Measurements from ENCODE around the gene ZBTB39.

The ZBTB39 gene

DNA sequence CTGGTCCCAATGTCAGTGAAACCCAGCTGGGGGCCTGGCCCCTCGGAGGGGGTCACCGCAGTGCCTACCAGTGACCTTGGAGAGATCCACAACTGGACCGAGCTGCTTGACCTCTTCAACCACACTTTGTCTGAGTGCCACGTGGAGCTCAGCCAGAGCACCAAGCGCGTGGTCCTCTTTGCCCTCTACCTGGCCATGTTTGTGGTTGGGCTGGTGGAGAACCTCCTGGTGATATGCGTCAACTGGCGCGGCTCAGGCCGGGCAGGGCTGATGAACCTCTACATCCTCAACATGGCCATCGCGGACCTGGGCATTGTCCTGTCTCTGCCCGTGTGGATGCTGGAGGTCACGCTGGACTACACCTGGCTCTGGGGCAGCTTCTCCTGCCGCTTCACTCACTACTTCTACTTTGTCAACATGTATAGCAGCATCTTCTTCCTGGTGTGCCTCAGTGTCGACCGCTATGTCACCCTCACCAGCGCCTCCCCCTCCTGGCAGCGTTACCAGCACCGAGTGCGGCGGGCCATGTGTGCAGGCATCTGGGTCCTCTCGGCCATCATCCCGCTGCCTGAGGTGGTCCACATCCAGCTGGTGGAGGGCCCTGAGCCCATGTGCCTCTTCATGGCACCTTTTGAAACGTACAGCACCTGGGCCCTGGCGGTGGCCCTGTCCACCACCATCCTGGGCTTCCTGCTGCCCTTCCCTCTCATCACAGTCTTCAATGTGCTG is 11.0 kb downstream of the ZBTB39 start:
- TF ChIP-seq, protein P1, sequence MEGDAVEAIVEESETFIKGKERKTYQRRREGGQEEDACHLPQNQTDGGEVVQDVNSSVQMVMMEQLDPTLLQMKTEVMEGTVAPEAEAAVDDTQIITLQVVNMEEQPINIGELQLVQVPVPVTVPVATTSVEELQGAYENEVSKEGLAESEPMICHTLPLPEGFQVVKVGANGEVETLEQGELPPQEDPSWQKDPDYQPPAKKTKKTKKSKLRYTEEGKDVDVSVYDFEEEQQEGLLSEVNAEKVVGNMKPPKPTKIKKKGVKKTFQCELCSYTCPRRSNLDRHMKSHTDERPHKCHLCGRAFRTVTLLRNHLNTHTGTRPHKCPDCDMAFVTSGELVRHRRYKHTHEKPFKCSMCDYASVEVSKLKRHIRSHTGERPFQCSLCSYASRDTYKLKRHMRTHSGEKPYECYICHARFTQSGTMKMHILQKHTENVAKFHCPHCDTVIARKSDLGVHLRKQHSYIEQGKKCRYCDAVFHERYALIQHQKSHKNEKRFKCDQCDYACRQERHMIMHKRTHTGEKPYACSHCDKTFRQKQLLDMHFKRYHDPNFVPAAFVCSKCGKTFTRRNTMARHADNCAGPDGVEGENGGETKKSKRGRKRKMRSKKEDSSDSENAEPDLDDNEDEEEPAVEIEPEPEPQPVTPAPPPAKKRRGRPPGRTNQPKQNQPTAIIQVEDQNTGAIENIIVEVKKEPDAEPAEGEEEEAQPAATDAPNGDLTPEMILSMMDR (IDR thresholded peaks at IDR 0.05) = no peak

- TF ChIP-seq, protein P1 (IDR thresholded peaks at IDR 0.05) = no peak
Measured at GRCh38 chr12:56994231-56994746, 12.1 kb downstream of the ZBTB39 start.

DNA sequence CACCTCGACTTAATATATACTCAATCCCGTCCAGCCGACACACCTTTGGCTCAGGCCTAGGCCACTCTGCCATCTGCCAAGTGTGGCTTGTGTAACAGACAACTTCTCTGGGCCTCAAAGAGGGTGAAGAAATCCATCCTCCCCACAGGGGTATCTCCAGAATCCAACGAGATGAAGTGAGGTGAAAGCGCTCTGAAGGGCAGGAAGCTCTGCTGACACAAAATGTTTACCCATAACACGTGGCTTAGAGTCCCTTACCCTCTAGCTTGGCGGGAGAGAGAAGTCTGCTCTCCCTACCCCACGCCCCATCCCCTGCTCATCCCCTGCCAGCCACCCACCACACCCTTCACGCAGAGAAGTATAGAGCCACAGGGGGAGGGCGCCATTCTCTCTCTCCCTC is 13.0 kb downstream of the ZBTB39 start:
- TF ChIP-seq, protein P1 (IDR thresholded peaks at IDR 0.05) = no peak

GRCh38 chr12:56991319-56992246 is 14.8 kb downstream of the ZBTB39 start:
- TF ChIP-seq, protein P1 (IDR thresholded peaks at IDR 0.05) = no peak

DNA sequence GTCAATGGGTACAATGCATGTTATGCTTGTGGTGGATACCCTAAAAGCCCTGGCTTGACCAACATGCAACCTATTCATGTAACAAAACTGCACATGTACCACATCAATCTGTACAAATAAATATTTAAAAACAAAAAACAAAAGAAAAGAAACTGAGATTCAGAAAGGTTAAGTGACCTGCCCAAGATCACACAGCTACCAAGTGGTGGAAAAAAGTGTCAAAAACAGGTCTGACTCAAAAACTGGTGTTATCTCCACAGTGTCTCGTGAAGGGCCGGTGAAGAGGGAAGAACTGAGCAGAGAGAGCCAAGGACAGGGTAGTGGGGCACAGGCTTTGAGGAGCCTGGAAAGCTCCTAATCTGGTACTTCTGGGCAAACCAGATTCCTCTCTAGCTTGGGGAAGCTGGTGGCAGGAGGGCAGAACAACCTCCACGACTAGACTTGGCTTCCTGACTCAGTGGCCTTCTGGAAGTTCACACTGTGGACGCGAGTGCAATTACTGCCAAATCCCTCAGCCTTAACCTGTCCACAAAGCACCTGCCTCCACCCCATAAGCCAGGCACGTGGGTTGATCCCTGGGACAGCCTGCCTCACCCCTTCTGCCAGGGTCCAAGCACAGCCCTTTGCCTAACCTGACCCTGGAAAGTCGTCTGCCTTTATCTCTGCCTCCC is 15.6 kb downstream of the ZBTB39 start:
- TF ChIP-seq, protein P1 (IDR thresholded peaks at IDR 0.05) = no peak

DNA sequence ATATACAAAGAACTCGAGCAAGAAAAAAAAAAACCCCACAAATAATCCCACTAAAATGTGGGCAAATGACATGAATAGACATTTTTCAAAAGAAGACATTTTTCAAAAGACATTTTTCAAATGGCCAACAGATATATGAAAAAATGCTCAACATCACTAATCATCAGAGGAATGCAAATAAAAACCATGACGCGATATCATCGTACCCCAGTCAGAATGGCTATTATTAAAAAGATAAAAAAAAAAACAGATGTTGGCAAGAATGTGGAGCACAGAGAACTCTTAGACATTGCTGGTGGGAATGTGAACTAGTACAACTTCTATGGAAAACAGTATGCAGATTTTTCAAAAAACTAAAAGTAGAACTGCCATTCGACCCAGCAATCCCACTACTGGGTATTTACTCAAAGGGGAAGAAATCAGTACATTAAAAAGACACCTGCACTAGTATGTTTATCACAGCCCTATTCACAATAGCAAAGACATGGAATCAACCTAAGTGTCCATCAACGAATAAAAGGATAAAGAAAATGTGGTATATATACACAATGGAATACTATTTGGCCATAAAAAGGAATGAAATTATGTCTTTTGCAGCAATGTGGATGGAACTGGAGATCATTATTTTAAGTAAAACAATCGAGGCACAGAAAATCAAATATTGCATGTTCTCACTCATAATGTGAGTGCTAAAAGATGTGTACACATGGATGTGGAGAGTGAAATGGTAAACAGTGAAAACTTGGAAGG is 16.3 kb downstream of the ZBTB39 start:
- TF ChIP-seq, protein P1 (IDR thresholded peaks at IDR 0.05) = no peak

Data from LNCAP (cell line).